Endothelial cell of umbilical vein (primary cell): Measurements from ENCODE around the gene RNU7-1. TPM values are rescaled to one million over a fixed set of nuclear protein-coding genes. Genes with fewer than 3 reads are reported as not detected.

Experiments
- BruUV-seq: library from RNA; stranded (reverse); fragments of 400-500 nt; replicated peaks from 2 replicates; lab custom pipeline; 2021; lab: Mats Ljungman, UMichigan
- CTCF ChIA-PET: fragments of 300-600, 350-600 bp; sonication (Branson Sonifier 250); formaldehyde crosslinking; loops from one replicate; lab custom pipeline; 2021; ENCODE audit warnings: antibody characterized with exemption, inconsistent platforms; lab: Charles Lee
- POLR2A ChIA-PET: fragments of 300-600, 350-600 bp; sonication (Branson Sonifier 250); formaldehyde crosslinking; loops from one replicate; lab custom pipeline; 2021; ENCODE audit warnings: antibody characterized with exemption, inconsistent platforms; lab: Charles Lee
- DNase-seq: peaks from one replicate; pipeline ENCODE4 v3.0.0-alpha.2; 2011; ENCODE audit warnings: low read depth, low spot score
- FAIRE-seq: peaks from 2 replicates; lab custom pipeline; 2011; peaks lifted over from hg19 to GRCh38; lab: Jason Lieb, UNC
- H2AFZ ChIP-seq: 2 replicates; pipeline ENCODE4 v1.6.0; 2012; ENCODE audit warnings: low read depth, low read length, control low read depth, inconsistent platforms
- H3K27ac ChIP-seq: 2 replicates; pipeline ENCODE4 v1.5.1; 2011; ENCODE audit warnings: low read depth, mild to moderate bottlenecking, control low read depth, low read length, moderate library complexity; ENCODE audit not compliant: insufficient read depth
- H3K27me3 ChIP-seq, 2 experiments: 2 replicates each; pipeline versions ENCODE4 v1.6.0 to v1.6.1; 2011; ENCODE audit warnings: low read length in 2 of 2, mixed read lengths in 1 of 2; ENCODE audit not compliant: control insufficient read depth in 2 of 2, insufficient read depth in 2 of 2
- H3K36me3 ChIP-seq, 2 experiments: 2 replicates in 1 of 2; 3 replicates in 1 of 2; pipeline ENCODE4 v1.5.1; 2011; ENCODE audit warnings: low read length in 2 of 2, mild to moderate bottlenecking in 1 of 2, moderate library complexity in 1 of 2; ENCODE audit not compliant: control insufficient read depth in 2 of 2, insufficient read depth in 2 of 2; ENCODE audit errors: extremely low read depth in 1 of 2
- H3K4me1 ChIP-seq: 3 replicates; pipeline ENCODE4 v1.5.1; 2011; ENCODE audit warnings: mild to moderate bottlenecking, low read length; ENCODE audit not compliant: control insufficient read depth, insufficient read depth; ENCODE audit errors: extremely low read depth
- H3K4me2 ChIP-seq: 2 replicates; pipeline ENCODE4 v1.6.1; 2011; ENCODE audit warnings: low read length, control low read depth, mixed read lengths; ENCODE audit not compliant: insufficient read depth
- H3K4me3 ChIP-seq, 3 experiments: fragments of 200-600 bp in 1 of 3; sonication (generic), shearing (Covaris generic) in 1 of 3; replicated peaks in 1 of 3; 2 replicates each; pipeline ENCODE4 v1.5.1; 2011 to 2016; ENCODE audit warnings: control low read depth in 3 of 3, low read length in 3 of 3, mild to moderate bottlenecking in 2 of 3, inconsistent platforms in 1 of 3, low read depth in 1 of 3, moderate library complexity in 1 of 3; ENCODE audit not compliant: insufficient read depth in 1 of 3
- H3K79me2 ChIP-seq: 2 replicates; pipeline ENCODE4 v1.6.0; 2012; ENCODE audit warnings: low read length, inconsistent platforms; ENCODE audit not compliant: control insufficient read depth, insufficient read depth
- H3K9ac ChIP-seq: replicated peaks from 2 replicates; pipeline ENCODE3; 2011; ENCODE audit warnings: low read length, control low read depth; ENCODE audit not compliant: insufficient read depth; ENCODE audit errors: extremely low read depth
- H3K9me1 ChIP-seq: replicated peaks from 3 replicates; pipeline ENCODE4 v1.6.0; 2011; ENCODE audit warnings: mild to moderate bottlenecking, low read length; ENCODE audit not compliant: control insufficient read depth, insufficient read depth; ENCODE audit errors: extremely low read depth
- H3K9me3 ChIP-seq: replicated peaks from 2 replicates; pipeline ENCODE4 v1.5.1; 2012; ENCODE audit warnings: low read length, inconsistent platforms; ENCODE audit not compliant: control insufficient read depth, insufficient read depth
- H4K20me1 ChIP-seq: replicated peaks from 2 replicates; pipeline ENCODE3; 2011; ENCODE audit warnings: mild to moderate bottlenecking, low read length; ENCODE audit not compliant: control insufficient read depth, insufficient read depth; ENCODE audit errors: extremely low read depth
- CTCF ChIP-seq, 2 donors: IDR thresholded peaks; 1 replicate in 1 of 2; 2 replicates in 1 of 2; pipeline ENCODE4 v1.5.1; 2011; ENCODE audit warnings: low read length in 2 of 2, mild to moderate bottlenecking in 2 of 2, moderate library complexity in 2 of 2, control low read depth in 1 of 2, inconsistent platforms in 1 of 2, low read depth in 1 of 2; ENCODE audit not compliant: insufficient read depth in 1 of 2; ENCODE audit errors: extremely low read depth in 1 of 2
- EZH2 ChIP-seq: IDR thresholded peaks from 2 replicates; pipeline ENCODE4 v1.6.1; 2012; ENCODE audit warnings: borderline replicate concordance, low read depth, mild to moderate bottlenecking, moderate library complexity, low read length, inconsistent platforms; ENCODE audit not compliant: severe bottlenecking
- GATA2 ChIP-seq: IDR thresholded peaks from 2 replicates; pipeline ENCODE4 v1.7.0; 2011; ENCODE audit warnings: low read depth, mild to moderate bottlenecking, moderate library complexity, mixed read lengths, low read length; ENCODE audit not compliant: insufficient read length, insufficient read depth
- MAX ChIP-seq: IDR thresholded peaks from 2 replicates; pipeline ENCODE4 v1.6.1; 2011; ENCODE audit not compliant: insufficient read depth, insufficient read length
- POLR2A ChIP-seq: IDR thresholded peaks from 2 replicates; pipeline ENCODE4 v1.6.1; 2012; ENCODE audit warnings: low read depth, mild to moderate bottlenecking, control low read depth, low read length
- POLR2AphosphoS5 ChIP-seq: IDR thresholded peaks from 2 replicates; pipeline ENCODE4 v1.6.1; 2012; ENCODE audit warnings: low read depth, mild to moderate bottlenecking, control low read depth, low read length, moderate library complexity; ENCODE audit not compliant: insufficient read depth
- dilution Hi-C: fragments of 300-500 bp; cut with MboI; formaldehyde crosslinking; loops from one replicate; pipeline ENCODE4 v1.15.0; 2019; ENCODE audit warnings: low sequenced_read_pairs; ENCODE audit not compliant: extremely low pct_ligation_motif_present
- intact Hi-C: fragments of 100-400 bp; cut with micrococcal nuclease; formaldehyde crosslinking; loops from one replicate; pipeline ENCODE4 v1.10.0; 2022
- polyA plus RNA-seq, 4 experiments: library from polyadenylated mRNA; depleted of rRNA in 3 of 4; stranded (reverse) in 3 of 4; unstranded in 1 of 4; fragments of >200 nt; gene quantifications; 2 replicates each; pipeline versions ENCODE4 v1.2.1 to v1.2.3, GENCODE V29; 2011 to 2012; ENCODE audit warnings: missing spikeins in 1 of 4
- total RNA-seq: library from RNA; stranded (reverse); gene quantifications from 2 replicates; pipeline ENCODE4 v1.2.3, GENCODE V29; 2021

Gene RNU7-1
- total and polyA plus RNA-seq, 2 donors (not counting 3 experiments of a cell fraction or from before 2014, with no cell fraction given), result not detected

GRCh38 chr12:6935371-6936193 is 8.0 kb upstream of the RNU7-1 start:
- POLR2A ChIA-PET, result interaction anchor here (2.8 kb wide), 1 partner anchor 9 kb away, joined by 16 read pairs; no protein-coding TSS in a partner anchor
- Histone ChIP-seq H3K4me3 (no peak overlapping the region), H3K9me3 (no peaks in the 10 kb centered on the region), H3K4me1 (peaks cover 26% of the 10 kb centered on the region), H3K36me3 (peaks cover 5 to 25% of the 10 kb centered on the region in 2 experiments), H3K79me2 (peaks cover 26% of the 10 kb centered on the region), H3K9me1 (no peaks in the 10 kb centered on the region), H3K27me3 (no peaks in the 10 kb centered on the region), H3K27ac (no peak overlapping the region), H3K4me2 (no peak overlapping the region), H2AFZ (no peak overlapping the region), H3K9ac (peak overlapping the region; percentile 1), H4K20me1 (peaks cover 8% of the 10 kb centered on the region)
- CTCF ChIA-PET, result interaction anchor here (1.3 to 5.3 kb wide), 4 partner anchors 9 to 63 kb away, joined by 3 to 94 read pairs (median 4); partner anchors contain the start of genes C12orf57 and RNU7-1
- no peak for TF ChIP-seq GATA2
- no peak for TF ChIP-seq MAX
- no peak for TF ChIP-seq POLR2AphosphoS5
- no peak for TF ChIP-seq CTCF (IDR thresholded peaks at IDR 0.05; ENCODE audit: extremely low read depth in 1 of 2, insufficient read depth in 1 of 2, low read depth in 1 of 2, low read length in 2 of 2)
- no peak for TF ChIP-seq POLR2A
- no peak for TF ChIP-seq EZH2
- DNase-seq, result no peak
- dilution Hi-C loops (no loop called here), intact Hi-C loops (no loop called here)
- no peak for FAIRE-seq
- no TSS peak for BruUV-seq
